ENCODE results near the gene GAL3ST1.

GRCh38 chr22:30521368-30522156 lies 52.9 kb downstream of the GAL3ST1 start:
- TF ChIP-seq, protein P1, sequence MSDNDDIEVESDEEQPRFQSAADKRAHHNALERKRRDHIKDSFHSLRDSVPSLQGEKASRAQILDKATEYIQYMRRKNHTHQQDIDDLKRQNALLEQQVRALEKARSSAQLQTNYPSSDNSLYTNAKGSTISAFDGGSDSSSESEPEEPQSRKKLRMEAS (IDR thresholded peaks at IDR 0.05; ENCODE audit: low read depth, low read length), result no peak
- no peak for TF ChIP-seq MTA3 (IDR thresholded peaks at IDR 0.05; ENCODE audit: borderline replicate concordance, low read length)

Data from GM12878 (cell line).